Testis (tissue), 2 donors: Measurements from ENCODE around the gene DPYD.

Experiments used
- CTCF ChIP-seq, 3 experiments: fragments of 450-650 bp in 2 of 3; fragments of 200-600 bp in 1 of 3; sonication (generic) in 1 of 3; IDR thresholded peaks; one replicate each; pipeline ENCODE4 v1.5.1; 2016 to 2019; ENCODE audit warnings: antibody characterized with exemption in 3 of 3, mild to moderate bottlenecking in 2 of 3, moderate library complexity in 1 of 3
- POLR2A ChIP-seq: fragments of 450-650 bp; IDR thresholded peaks from one replicate; pipeline ENCODE4 v1.6.1; 2017; ENCODE audit warnings: antibody characterized with exemption, mild to moderate bottlenecking, moderate library complexity

GRCh38 chr1:97245026-97245425 lies 675.8 kb downstream of the DPYD start:
- TF ChIP-seq CTCF (IDR thresholded peaks at IDR 0.05) = peak in 1 of 3 experiments; percentile 12
- TF ChIP-seq POLR2A = no peak
